ENCODE results near the gene IFTAP.

The IFTAP gene

DNA sequence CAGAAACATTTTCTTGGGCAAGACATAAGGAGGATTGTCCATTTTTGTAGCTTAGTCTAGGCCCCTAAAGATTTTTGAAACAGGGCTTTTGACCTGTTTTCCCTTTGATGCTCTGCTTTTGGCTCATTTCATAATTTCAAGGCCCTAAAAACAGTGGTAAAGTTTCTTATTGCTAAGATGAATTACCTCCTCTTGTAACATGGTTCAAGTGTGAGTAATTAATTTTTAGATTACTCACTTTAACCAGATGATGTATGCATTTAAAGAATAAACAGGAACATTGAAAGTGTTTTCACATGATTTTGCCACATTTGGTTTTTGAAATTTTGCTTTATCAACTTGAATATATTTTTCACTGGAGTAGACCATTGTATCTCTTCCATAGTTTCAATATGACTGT is 2.6 kb downstream of the IFTAP start:
- in situ Hi-C loops (cut with MboI; ENCODE audit: low sequenced_read_pairs), result no loop called here

DNA sequence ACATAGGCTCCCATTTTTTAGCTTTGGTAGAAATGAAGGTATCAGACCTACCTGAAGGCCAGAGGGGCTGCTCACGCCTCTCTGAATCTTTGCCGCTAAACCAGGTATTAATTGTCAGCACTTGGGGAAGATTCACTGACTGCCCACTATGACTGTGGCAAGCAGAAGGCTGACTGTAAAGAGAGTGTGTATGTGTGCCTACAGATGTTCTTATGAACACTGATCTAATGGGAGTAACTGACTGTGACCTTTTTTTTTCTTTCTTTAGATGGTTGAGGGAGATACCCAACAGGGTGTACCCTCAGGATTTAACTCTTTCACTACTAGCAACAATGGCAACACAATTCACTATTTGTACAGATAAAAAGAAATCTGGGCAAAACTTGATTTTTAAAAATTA is 3.7 kb downstream of the IFTAP start, which contains the start of gene RAG2:
Gene RAG2, minus strand, starts transcription at position 186 of the 400 bp plus-strand sequence. CDS start 4,068 bp downstream, outside the sequence.
- in situ Hi-C loops (cut with MboI; ENCODE audit: low sequenced_read_pairs), result no loop called here

DNA sequence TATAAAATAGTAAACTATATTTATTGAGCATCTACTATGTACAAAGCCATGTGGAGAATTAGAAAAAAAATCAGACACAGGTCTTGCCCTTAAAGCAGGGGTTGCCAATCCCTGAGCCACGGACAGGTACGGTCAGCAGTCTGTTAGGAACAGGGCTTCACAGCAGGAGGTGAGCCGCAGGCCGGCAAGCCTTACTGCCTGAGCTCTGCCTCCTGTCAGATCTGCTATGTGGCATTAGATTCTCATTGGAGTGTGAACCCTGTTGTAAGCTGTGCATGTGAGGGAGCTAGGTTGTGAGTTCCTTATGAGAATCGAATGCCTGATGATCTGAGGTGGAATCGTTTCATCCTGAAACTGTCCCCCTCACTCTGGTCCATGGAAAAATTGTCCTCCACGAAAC is 5.9 kb downstream of the IFTAP start:
- in situ Hi-C loops (cut with MboI; ENCODE audit: low sequenced_read_pairs), result no loop called here

DNA sequence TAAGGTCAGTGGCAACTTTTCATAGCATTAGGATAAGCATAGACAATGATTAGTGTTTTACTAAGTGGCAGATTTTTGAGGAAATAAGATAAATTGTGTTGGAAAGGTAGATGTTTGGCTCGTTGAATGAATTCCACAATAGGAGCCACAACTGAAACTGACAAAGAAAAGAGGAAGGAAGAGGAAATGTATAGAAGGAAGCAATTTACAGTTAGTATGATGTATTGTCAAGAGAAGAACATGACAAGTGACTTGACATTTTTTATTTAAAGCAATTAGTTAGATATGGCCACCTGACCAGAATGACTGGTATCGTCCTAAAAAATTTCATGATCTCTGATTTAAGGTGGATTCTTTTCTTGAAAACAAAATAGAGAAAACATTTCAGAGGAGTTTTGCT is 6.9 kb downstream of the IFTAP start:
- in situ Hi-C loops (cut with MboI; ENCODE audit: low sequenced_read_pairs), result no loop called here

DNA sequence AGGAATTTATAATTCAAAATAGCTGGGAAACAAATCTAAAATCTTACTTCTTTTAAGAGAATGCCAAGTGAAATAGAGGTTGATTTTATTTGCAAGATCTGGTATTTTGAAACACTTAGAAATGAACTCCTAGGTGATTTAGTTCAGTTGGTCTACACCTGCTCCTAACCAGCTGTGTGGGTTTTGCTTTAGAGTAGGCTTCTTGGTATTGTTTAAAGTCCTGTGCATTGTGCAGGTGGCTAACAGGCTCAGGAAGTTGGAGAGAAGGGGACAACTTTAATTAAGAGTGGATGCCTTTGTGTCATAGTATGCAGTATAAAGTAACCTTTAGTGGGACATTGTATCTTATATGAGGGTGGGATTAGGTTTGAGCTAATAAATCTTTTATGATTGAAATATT is 7.8 kb downstream of the IFTAP start:
- in situ Hi-C loops (cut with MboI; ENCODE audit: low sequenced_read_pairs), result no loop called here

DNA sequence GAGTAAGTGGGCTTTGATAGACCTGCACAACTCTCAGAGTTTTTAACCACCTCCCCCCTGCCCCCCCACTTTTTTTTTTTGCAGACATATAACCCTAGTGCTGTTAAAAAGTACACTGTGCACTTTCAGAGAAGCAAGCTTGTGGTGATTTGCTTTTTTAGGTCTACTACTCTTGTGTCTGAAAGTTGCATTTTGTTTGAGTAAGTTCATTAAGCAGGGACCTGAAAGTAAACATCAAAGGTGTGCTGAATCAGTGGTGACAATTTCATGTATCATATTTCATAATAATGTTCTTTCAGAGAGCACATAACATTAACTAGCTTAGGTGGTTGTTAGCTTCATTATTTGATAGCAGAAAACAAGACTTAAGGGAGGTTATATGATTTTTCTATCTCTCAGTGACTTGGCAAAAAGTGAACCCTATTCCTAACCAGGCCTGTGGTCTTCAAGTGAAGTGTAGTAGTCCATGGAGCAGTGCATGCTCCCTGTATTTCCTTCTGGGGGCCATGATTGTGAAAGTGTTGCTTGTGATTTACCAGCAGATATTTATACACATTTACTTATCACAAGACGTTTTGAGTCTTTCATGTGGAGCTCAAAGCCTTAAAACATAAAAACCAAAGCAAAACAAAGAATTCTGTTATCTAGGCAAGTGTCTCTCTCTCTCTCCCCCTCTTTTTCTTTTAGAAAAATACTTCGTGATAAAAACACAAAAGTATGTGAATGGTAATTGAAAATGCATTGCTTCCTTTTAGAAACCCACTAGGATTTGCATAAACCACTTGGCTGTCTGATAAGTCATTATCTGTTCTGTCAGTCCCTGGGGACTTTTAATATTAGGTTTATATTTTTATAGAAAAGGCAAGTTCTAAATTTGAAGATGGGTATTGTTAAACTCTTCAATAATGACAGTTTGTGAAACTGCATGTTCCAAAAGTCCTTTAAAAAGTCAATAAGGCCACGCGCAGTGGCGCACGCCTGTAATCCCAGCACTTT is 11.2 kb downstream of the IFTAP start:
- in situ Hi-C loops (cut with MboI; ENCODE audit: low sequenced_read_pairs), result no loop called here

DNA sequence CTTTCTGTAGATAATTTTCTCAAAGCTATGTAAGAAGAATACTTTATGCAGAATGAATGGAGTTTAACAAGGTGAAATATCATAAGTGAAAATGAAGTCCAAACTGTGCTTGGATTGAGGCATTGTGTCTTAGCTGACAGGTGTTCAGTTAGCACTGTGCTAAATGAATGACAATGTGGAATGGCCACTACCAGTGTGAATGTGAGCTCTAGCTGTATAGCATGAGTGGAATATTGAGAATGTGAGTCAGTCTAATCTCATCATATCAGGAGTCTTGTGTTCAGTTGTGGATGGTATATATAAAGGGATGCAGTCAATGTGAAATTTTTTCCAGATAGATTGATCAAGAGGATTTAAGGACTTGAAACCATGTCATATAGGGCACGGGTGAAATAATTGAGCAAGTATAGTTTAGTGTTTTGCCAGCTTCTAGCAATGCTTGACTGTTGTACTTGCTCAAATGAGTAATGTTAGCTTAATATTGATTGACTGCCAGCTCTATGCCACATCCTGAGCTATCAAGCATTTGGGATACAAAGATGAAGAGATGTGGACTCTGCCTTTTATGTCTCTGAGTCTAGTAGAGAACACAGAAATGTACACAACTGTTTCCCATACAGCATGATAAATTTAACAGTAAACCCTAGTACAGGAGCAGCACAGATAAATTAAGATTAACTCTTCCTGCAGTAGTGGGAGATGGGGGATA is 14.3 kb downstream of the IFTAP start:
- in situ Hi-C loops (cut with MboI; ENCODE audit: low sequenced_read_pairs), result no loop called here

DNA sequence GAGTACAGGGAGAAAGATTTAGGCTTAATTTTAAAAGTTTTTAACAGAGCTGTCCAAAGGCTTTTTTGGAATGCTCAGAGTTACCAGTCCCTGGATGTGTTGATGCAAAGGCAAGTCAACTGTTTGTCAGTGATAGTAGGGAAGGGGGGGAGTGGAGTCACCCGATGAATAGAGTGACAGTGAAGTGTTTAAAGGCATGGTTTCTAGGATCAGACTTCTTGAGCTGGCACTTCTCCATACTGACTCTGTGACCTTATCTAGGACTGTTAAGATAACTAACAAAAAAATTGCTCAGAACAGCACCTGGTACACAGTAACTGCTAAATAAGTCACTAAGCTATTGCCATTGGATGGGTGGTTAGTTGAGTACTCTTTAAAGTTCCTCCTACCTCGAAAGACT is 15.1 kb downstream of the IFTAP start:
- in situ Hi-C loops (cut with MboI; ENCODE audit: low sequenced_read_pairs), result no loop called here

DNA sequence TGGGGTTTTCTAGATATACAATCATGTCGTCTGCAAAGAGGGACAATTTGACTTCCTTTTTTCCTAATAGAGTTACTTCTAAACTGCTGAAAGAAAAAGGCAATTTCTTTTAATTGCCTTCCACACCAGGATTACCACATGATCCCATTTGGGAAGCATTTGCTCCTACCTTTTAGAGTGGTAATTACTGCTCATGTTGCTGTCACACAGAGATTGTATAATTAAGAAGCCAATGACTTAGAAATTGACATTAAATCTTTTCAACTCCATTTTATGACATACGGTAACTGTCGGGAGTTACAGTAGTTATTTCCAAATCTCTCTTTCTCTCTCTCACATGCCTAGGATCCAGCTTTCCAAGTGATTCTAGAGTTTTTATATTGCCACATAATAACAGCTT is 21.5 kb downstream of the IFTAP start:
- in situ Hi-C loops (cut with MboI; ENCODE audit: low sequenced_read_pairs), result no loop called here

DNA sequence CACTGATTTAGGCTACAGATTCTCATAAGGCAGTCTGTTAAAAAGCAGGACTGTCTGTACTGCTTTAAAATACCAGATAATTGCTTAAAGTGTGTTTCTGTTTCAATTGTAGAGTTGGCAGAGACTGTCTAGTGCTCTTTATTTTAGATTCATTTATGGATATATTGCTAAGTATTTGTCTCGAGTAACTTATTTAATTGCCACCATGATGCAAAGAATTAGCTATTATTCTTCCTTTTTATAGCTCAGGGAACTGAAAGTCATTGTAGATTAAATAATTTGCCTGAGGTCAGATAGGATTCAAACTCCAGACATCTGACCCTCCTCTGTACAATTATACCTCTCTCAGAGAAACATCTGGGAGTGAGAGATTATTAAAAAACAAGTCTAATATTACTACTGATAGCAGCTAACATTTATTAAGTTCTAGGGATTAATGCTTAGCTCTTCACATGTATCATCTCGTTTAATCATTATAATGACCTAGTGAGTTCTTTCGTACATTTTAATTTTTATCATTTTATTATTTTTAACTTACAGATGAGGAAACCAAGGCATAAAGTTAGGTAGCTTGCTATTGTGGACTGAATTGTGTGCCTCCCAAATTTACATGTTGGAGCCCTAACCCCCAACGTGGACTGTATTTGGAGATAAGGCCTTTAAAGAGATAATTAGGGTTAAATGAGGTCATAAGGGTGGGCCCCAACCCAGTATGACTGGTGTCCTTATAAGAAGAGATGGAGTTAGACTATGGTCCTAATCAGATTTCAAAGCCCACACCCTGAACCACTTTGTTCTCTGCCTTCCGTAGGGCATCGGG is 23.5 kb downstream of the IFTAP start:
- in situ Hi-C loops (cut with MboI; ENCODE audit: low sequenced_read_pairs), result no loop called here

DNA sequence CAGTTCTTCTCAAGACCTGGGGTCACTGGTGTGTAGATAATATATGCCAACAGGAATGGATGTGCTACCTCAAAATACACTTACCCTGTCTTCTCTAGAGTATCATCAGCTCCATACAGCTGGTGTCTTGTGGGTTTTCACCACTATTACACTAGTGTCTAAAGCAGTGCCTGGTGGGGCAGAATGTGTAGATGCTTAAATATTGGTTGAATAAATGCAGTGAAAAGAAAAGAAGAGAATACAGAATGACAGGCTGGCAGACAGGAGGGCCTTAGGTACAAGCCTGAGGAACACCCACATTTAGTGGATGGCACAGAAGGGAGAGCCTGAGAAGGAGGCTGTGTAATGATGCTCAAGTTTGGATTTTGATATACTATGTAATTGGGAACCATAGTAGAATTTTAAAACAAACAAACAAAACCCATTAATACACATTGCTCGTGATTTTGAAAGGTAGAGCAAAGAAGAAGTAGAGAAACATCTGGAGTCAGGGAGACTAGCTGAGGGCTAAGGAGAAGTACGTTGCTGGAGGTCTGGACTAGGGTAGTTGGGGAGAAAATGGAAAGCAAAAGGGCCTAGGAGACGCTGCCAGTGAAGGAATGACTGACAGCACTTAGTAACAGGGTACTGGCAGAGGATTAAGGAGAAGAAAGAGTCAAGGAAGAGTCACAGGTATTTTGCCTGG is 24.2 kb downstream of the IFTAP start:
- in situ Hi-C loops (cut with MboI; ENCODE audit: low sequenced_read_pairs), result no loop called here

DNA sequence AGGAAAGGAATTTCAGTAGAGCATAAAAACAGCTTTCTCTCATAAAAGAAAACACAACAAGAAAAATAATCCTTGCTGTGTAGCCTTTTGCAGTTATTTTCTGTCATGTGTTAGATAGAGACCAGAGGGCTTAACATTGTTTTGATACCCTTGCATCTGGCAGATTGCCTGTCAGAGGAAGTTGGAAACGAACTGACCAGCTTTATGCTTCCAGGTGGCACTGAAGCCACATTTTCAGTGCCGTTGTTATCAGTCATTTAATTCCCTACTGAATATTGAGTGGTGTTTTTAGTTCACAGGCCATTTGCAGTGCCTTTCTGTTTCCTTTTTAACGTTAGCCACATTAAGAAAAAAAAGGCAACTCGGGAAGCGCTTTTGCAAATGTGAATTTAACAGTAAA is 25.2 kb downstream of the IFTAP start:
- in situ Hi-C loops (cut with MboI; ENCODE audit: low sequenced_read_pairs), result no loop called here

DNA sequence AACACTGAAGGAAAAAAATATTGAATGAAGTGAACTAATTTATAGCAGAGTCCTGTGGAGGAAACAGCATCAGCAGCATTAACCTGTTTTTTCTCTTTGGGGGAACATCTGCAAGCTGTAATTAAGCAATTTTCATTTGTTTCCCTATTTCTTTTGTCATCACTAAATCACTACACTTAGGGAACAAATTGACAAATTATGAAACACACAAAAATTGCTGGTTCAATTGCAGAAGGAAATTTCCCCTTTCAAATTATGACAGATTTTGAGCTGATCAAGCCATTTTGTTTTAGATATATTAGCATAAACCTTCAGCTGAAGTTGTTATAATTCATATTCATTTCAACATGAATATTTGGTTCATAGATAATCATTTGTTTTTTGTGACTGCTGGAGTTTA is 25.9 kb downstream of the IFTAP start:
- in situ Hi-C loops (cut with MboI; ENCODE audit: low sequenced_read_pairs), result no loop called here

DNA sequence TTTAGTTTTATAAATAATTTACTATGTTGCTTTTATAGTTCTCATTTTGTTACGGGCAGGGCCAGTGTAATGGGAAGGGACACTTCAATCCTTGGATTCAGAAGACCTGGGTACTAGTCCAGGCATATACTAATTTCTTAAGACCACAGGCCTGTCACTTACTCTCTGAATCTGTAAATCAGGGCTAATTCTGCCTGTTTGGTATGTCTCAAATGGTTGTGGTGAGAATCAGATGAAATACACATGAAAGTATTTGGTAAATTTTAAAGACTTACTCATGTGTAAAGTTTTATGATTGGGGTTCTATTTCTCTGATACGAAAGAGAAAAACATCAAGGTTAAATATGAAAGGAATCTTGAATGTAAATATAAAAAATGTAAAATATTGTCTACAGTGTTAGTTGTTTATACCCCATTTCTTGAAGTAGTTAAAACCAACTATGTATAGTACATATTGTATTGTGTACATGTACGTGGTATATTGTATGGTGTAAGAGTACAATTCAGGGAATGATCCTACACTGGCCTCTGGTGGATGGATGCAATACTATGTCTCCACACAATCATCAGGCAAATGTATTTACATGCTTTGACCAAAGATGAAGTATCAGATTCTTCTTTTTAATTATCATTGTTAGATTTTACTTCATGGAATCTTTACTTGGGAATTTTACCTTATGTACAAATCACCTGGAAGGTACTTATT is 28.3 kb downstream of the IFTAP start:
- in situ Hi-C loops (cut with MboI; ENCODE audit: low sequenced_read_pairs), result no loop called here

DNA sequence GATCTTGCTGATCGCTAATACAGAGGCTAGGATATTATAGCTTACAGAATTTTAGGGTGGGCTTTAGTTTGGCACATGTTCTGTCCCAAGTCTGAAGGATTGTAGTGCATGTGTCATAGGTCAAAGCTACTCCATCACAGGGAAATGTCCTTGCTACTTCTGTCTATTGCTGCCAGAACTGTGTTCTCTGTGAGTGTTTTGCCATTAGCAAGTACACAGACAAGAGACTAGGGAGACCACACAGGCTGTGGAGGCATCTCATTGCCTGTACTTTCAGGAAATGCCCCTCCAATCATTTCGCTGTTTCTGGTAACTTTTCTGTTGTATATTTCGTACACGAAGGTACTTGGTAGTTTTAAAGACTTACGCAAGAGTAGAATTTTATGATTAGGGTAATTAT is 29.2 kb downstream of the IFTAP start:
- in situ Hi-C loops (cut with MboI; ENCODE audit: low sequenced_read_pairs), result no loop called here

DNA sequence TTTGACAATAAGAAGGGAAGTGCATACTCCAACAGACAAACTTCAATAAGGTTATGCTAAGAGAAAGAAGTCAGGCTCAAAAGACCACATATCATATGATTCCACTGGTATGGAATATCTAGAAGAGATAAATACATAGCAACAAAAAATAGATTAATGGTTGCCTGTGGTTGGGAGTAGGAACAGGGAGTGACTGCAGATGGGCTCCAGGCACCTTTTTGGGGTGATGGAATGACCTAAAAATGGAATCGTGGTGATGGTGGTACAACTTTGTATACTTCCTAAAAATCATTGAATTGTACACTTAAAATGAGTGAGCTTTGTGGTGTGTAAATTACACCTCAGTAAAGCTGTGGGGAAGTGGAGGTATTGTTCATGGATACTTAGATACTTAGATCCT is 32.7 kb downstream of the IFTAP start:
- in situ Hi-C loops (cut with MboI; ENCODE audit: low sequenced_read_pairs), result no loop called here

DNA sequence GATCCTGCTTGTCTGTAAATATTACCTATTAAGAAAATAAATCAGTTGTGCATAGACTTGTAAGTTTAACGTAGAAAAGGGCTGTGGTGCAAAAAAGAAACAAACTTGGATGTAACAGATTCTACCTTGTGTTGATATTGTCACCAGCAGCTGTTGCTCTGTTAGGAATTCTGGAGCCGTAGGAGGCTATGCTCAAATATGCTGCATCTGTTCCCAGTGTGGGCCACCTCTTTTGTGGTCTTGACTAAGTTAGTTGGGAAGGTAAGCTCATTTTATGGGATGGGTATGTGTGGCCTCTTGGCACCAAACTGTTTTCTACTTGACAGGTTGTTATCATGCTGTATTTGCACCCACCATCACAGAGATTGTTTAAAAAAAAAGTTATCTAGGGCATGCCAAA is 33.2 kb downstream of the IFTAP start:
- in situ Hi-C loops (cut with MboI; ENCODE audit: low sequenced_read_pairs), result no loop called here

DNA sequence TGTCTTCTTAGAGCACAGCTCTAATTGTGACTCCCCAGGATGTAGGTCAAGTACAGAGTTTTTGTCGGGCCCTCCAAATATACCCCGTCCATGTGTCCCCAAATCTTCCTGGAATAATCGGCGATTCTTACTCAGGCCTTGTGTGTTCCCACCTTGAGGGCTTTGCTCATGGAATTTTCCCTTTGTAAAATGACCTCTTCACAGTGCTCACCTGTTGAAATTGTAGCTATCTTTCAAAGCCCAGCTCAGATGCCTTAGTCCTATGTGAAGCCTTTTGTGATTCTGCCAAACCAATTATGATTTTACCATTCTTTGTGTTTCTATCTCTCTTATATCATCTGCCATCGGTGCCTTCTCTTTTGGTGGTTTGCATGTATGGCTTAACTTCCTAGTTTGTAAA is 33.8 kb downstream of the IFTAP start:
- in situ Hi-C loops (cut with MboI; ENCODE audit: low sequenced_read_pairs), result no loop called here

DNA sequence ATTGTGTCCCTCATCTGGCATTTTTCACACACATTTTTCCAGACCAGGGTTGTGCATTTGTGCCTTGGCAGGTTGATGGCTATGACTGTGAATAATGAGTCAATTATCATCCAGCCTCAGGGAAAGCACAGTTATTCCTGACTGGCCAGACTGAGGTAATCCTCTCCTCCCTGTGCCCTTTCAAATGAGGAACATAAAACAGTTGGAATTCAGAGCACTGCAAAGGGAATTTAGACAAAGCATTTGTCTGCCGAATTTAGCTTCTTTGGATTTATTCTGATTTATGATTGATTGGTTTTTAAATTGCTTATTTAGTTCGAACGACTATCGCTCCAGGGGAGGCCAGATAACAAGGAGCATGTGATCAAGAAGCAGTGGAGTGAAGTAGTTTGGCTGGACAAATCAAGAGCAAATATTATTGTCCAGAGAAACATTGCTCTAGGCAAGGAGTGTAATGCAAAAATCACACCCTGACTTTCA is 34.5 kb downstream of the IFTAP start:
- in situ Hi-C loops (cut with MboI; ENCODE audit: low sequenced_read_pairs), result no loop called here

DNA sequence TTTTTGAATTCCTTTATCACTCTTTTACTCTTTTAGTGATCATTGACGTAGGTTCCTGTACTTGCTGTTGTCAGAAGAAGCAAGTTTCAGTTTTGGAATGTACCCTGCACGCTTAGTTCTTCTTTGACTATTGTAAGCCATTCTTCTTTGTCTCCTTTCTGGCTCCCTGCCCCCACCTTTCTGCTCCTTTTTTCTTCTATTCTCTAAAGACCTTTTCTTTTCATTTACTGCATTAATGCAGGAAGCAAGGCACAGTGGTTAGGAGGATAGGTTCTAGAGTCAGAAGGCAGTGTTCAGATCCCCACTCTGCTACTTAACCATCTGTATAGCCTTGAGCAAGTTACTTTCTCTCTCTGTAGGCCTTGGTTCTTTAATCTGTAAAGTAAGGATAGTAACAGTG is 37.5 kb downstream of the IFTAP start:
- in situ Hi-C loops (cut with MboI; ENCODE audit: low sequenced_read_pairs), result no loop called here

Data from HL-60/S4 treated with retinoic acid at 250 ng/mL for 4 days and 3 days (cell line).